Activated CD8-positive, alpha-beta memory T cell treated with anti-CD3 and anti-CD28 coated beads, Interleukin-2, amount 50 U/mL, for 4 hours (primary cell): Measurements from ENCODE around the gene NEFH.
"Not testable (repeated sequence)": the region's sequence is repeated elsewhere in the genome, so short reads cannot be mapped to it uniquely, and the experiment has no call there.

Experiments used
- DNase-seq: peaks from one replicate; pipeline ENCODE4 v3.0.0-alpha.2; 2020

NEFH gene

GRCh38 chr22:29479417-29480261 is at the start of gene NEFH:
NEFH (plus strand) TSS chr22:29480218; CDS start chr22:29480263, 45 bp downstream.
- no peak for DNase-seq

- DNase-seq: no peak
Measured at GRCh38 chr22:29431986-29432385, 48.0 kb upstream of the NEFH start.

- no peak for DNase-seq
Measured at GRCh38 chr22:29433856-29434255, 46.2 kb upstream of the NEFH start.

- DNase-seq: no peak
Measured at GRCh38 chr22:29434288-29434687, 45.7 kb upstream of the NEFH start.

GRCh38 chr22:29435236-29436136 is 44.5 kb upstream of the NEFH start:
- DNase-seq: no peak

- DNase-seq: not testable (repeated sequence)
Measured at GRCh38 chr22:29438283-29438682, 41.7 kb upstream of the NEFH start, which contains the start of gene RFPL1. RFPL1 (plus strand) TSS chr22:29438583.

- DNase-seq: no peak
Measured at GRCh38 chr22:29442976-29443375, 37.0 kb upstream of the NEFH start.

- DNase-seq: no peak
Measured at GRCh38 chr22:29443452-29443851, 36.6 kb upstream of the NEFH start.

- no peak for DNase-seq
Measured at GRCh38 chr22:29443861-29444792, 35.9 kb upstream of the NEFH start.

- no peak for DNase-seq
Measured at GRCh38 chr22:29445508-29445907, 34.5 kb upstream of the NEFH start.

- DNase-seq: no peak
Measured at GRCh38 chr22:29447906-29448305, 32.1 kb upstream of the NEFH start.

- DNase-seq: no peak
Measured at GRCh38 chr22:29449296-29449875, 30.6 kb upstream of the NEFH start.

GRCh38 chr22:29450222-29450621 is 29.8 kb upstream of the NEFH start:
- DNase-seq: no peak

GRCh38 chr22:29451863-29452262 is 28.2 kb upstream of the NEFH start:
- DNase-seq: no peak

- DNase-seq: no peak
Measured at GRCh38 chr22:29454276-29454675, 25.7 kb upstream of the NEFH start.

- DNase-seq: no peak
Measured at GRCh38 chr22:29456211-29456671, 23.8 kb upstream of the NEFH start.

- DNase-seq: no peak
Measured at GRCh38 chr22:29457730-29458129, 22.3 kb upstream of the NEFH start.

- no peak for DNase-seq
Measured at GRCh38 chr22:29458551-29458950, 21.5 kb upstream of the NEFH start.

- DNase-seq: no peak
Measured at GRCh38 chr22:29459773-29460172, 20.2 kb upstream of the NEFH start.

GRCh38 chr22:29461263-29461662 is 18.8 kb upstream of the NEFH start:
- no peak for DNase-seq

GRCh38 chr22:29463629-29464028 is 16.4 kb upstream of the NEFH start:
- no peak for DNase-seq

GRCh38 chr22:29464581-29464980 is 15.4 kb upstream of the NEFH start:
- no peak for DNase-seq
